Adipocyte (in vitro differentiated cells): ENCODE data around the gene PDZK1IP1.
A peak's percentile ranks its signal among the peaks of the same experiment; 100 is the strongest.
"Not testable (repeated sequence)": the region's sequence is repeated elsewhere in the genome, so short reads cannot be mapped to it uniquely, and the experiment has no call there.

Experiments
- DNase-seq: peaks from one replicate; pipeline ENCODE4 v3.0.0-alpha.2; 2015; ENCODE audit warnings: low read depth
- H3K27me3 ChIP-seq: replicated peaks from 2 replicates; pipeline ENCODE4 v1.7.0; 2013; ENCODE audit warnings: mild to moderate bottlenecking, low read length, moderate library complexity; ENCODE audit not compliant: control insufficient read depth, insufficient read depth
- H3K36me3 ChIP-seq: 2 replicates; pipeline ENCODE4 v1.7.0; 2013; ENCODE audit warnings: low read length, mild to moderate bottlenecking, moderate library complexity; ENCODE audit not compliant: control insufficient read depth, insufficient read depth, severe bottlenecking
- H3K4me1 ChIP-seq: 2 replicates; pipeline ENCODE4 v1.7.0; 2013; ENCODE audit warnings: mild to moderate bottlenecking, low read length, moderate library complexity; ENCODE audit not compliant: control insufficient read depth, insufficient read depth
- H3K4me3 ChIP-seq: 2 replicates; pipeline ENCODE4 v1.7.0; 2013; ENCODE audit warnings: mild to moderate bottlenecking, low read length, moderate library complexity
- H3K9ac ChIP-seq: 2 replicates; pipeline ENCODE4 v1.7.0; 2013; ENCODE audit warnings: mild to moderate bottlenecking, low read length, moderate library complexity
- H3K9me3 ChIP-seq: 2 replicates; pipeline ENCODE4 v1.7.0; 2013; ENCODE audit warnings: mild to moderate bottlenecking, low read length, moderate library complexity; ENCODE audit not compliant: control insufficient read depth

PDZK1IP1 gene

GRCh38 chr1:47178020-47178419, 11.8 kb downstream of the PDZK1IP1 start:
- peaks cover 26% of the 10 kb centered on the region for H3K27me3 ChIP-seq
- no peak for DNase-seq
- no peaks in the 10 kb centered on the region for H3K36me3 ChIP-seq
- no peak overlapping the region for H3K9ac ChIP-seq
- H3K4me1 ChIP-seq: peaks cover 15% of the 10 kb centered on the region
- no peaks in the 10 kb centered on the region for H3K9me3 ChIP-seq
- H3K4me3 ChIP-seq: no peak overlapping the region

GRCh38 chr1:47175227-47175934, 14.5 kb downstream of the PDZK1IP1 start:
- DNase-seq: peak; percentile 78
- no peaks in the 10 kb centered on the region for H3K9me3 ChIP-seq
- no peaks in the 10 kb centered on the region for H3K36me3 ChIP-seq
- peaks cover 14% of the 10 kb centered on the region for H3K4me1 ChIP-seq
- no peak overlapping the region for H3K9ac ChIP-seq
- H3K27me3 ChIP-seq: peaks cover 11% of the 10 kb centered on the region
- no peak overlapping the region for H3K4me3 ChIP-seq

DNA sequence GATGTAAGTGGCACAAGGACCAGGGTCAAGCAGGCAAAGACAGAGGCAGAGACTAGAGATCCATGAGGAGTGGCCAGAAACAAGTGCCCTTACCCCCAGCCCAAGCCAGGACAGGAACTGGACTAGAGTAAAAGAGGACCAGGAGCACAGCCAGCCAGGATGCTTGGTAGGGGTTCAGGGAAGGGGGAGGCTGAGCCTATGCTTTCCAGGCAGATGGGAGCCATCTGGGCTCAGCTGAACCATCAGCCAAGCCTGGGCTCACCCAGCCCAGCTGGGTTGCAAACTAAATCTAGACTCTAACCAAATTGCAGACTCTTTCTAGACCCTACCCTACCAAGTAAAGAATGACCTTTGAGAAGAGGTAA, 15.2 kb downstream of the PDZK1IP1 start:
- H3K4me3 ChIP-seq: no peak overlapping the region
- no peak overlapping the region for H3K9ac ChIP-seq
- no peaks in the 10 kb centered on the region for H3K36me3 ChIP-seq
- H3K9me3 ChIP-seq: no peaks in the 10 kb centered on the region
- H3K4me1 ChIP-seq: peaks cover 8% of the 10 kb centered on the region
- DNase-seq: no peak
- peaks cover 6% of the 10 kb centered on the region for H3K27me3 ChIP-seq

DNA sequence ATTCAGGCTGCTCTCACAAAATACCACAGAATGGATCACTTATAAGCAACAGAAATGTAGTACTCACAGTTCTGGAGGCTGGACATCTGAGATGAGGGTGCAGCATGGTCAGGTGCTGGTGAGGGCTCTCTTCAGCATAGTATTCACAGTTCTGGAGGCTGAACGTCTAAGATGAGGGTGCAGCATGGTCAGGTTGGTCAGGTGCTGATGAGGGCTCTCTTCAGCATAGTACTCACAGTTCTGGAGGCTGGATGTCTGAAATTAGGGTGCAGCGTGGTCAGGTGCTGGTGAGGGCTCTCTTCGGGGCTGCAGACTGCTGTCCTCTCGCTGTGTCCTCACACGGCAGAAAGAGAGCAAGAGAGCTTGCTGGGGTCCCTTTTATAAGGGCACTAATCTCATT, 17.1 kb downstream of the PDZK1IP1 start:
- Histone ChIP-seq H3K4me1 (no peaks in the 10 kb centered on the region), H3K4me3 (no peak overlapping the region), H3K27me3 (peaks cover 6% of the 10 kb centered on the region), H3K9me3 (no peaks in the 10 kb centered on the region), H3K36me3 (no peaks in the 10 kb centered on the region), H3K9ac (no peak overlapping the region)
- no peak for DNase-seq

DNA sequence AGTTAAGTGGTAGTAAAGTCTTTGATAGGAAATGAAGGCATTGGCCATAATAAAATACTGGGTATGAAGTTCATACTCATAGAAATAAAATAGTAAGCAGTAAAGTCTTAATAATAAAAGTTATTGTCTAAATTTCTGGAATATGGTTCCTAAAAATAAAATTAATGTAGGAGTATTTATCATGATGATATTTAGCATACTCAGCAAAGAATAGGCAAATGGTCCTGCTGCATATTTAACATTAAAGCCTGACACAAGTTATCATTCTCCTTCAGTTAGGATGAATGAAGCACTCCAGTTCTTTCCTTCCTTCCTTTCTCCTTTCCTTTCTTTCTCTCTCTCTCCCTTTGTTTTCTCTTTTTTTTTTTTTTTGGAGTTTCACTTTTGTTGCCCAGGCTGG, 25.3 kb downstream of the PDZK1IP1 start:
- H3K9me3 ChIP-seq: no peaks in the 10 kb centered on the region
- no peaks in the 10 kb centered on the region for H3K4me1 ChIP-seq
- H3K9ac ChIP-seq: no peak overlapping the region
- no peak for DNase-seq
- no peaks in the 10 kb centered on the region for H3K36me3 ChIP-seq
- no peak overlapping the region for H3K4me3 ChIP-seq
- H3K27me3 ChIP-seq: no peaks in the 10 kb centered on the region

GRCh38 chr1:47161298-47162040, 28.4 kb downstream of the PDZK1IP1 start:
- DNase-seq: no peak
- Histone ChIP-seq H3K4me1 (no peaks in the 10 kb centered on the region), H3K4me3 (no peak overlapping the region), H3K27me3 (no peaks in the 10 kb centered on the region), H3K9ac (no peak overlapping the region), H3K36me3 (no peaks in the 10 kb centered on the region), H3K9me3 (no peaks in the 10 kb centered on the region)

DNA sequence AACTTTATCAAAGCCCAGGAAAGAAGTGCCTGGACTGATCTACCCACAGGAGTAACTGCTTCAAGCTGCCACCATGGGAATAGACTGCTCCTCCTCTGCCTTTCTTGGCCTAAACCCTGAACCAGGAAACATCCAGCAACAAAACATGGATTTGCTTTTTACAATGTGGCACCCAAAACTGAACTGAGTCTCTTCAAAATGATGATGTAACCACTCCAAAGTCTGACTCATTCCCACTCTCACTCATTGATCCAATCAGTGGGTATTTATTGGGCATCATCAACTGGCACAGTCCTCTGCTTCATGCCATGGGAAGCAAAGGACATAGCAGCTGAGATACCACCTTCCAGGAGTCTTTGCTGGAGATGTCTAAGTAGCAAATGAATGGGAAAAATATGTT, 29.1 kb downstream of the PDZK1IP1 start:
- no peak overlapping the region for H3K9ac ChIP-seq
- no peaks in the 10 kb centered on the region for H3K9me3 ChIP-seq
- H3K27me3 ChIP-seq: no peaks in the 10 kb centered on the region
- H3K4me1 ChIP-seq: no peaks in the 10 kb centered on the region
- no peak overlapping the region for H3K4me3 ChIP-seq
- H3K36me3 ChIP-seq: no peaks in the 10 kb centered on the region
- DNase-seq: no peak

- not testable (repeated sequence) for H3K4me1 ChIP-seq, DNase-seq, H3K9me3 ChIP-seq, H3K9ac ChIP-seq, H3K4me3 ChIP-seq, H3K36me3 ChIP-seq, H3K27me3 ChIP-seq
Observed at GRCh38 chr1:47157957-47158356, 31.9 kb downstream of the PDZK1IP1 start.

GRCh38 chr1:47156457-47156856, 33.4 kb downstream of the PDZK1IP1 start:
- H3K36me3 ChIP-seq, DNase-seq: not testable (repeated sequence)

GRCh38 chr1:47149162-47149561, 40.7 kb downstream of the PDZK1IP1 start:
- not testable (repeated sequence) for H3K4me3 ChIP-seq, H3K9me3 ChIP-seq, H3K27me3 ChIP-seq, DNase-seq, H3K9ac ChIP-seq, H3K36me3 ChIP-seq, H3K4me1 ChIP-seq

More at GRCh38 chr1:47156457-47156856, 33.4 kb downstream of the PDZK1IP1 start:
- H3K27me3 ChIP-seq, H3K9ac ChIP-seq, H3K9me3 ChIP-seq, H3K4me3 ChIP-seq, H3K4me1 ChIP-seq: not testable (repeated sequence)

DNA sequence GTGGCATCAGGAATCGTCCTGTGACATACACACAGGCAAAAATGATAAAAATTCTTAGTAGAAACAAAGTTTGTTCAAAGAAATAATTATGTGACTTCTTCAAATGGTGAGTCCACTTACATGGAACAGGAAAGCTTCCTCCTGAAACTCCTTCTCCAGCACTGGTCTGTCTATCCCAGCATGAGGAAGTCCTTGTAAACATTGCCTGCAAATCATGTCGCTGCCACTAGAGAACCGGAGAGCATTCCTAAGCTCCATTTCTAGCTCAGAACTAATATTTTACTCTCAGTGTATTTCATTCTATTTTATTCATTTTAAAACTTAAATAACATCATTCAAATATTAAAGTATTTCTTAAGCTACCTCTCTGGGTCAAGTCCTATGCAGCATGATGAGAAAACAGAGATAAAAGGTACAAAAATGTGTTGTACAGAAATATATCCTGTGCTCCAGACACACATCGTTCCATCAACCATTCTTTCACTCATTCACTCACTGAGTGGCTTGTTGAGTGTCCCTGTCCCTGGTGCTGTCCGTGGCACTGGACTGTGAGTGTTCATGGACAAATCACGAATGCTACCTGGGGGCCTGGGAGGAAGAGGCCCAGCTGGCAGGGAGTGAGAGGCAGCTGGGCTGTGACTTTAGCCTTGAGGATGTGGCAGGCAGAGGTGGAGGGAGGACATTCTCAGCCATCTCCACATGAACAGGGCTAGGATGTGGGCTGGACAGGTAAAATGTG, 42.6 kb downstream of the PDZK1IP1 start:
- no peak overlapping the region for H3K9ac ChIP-seq
- no peak overlapping the region for H3K4me3 ChIP-seq
- no peaks in the 10 kb centered on the region for H3K36me3 ChIP-seq
- H3K9me3 ChIP-seq: no peaks in the 10 kb centered on the region
- H3K27me3 ChIP-seq: peaks cover 8% of the 10 kb centered on the region
- no peaks in the 10 kb centered on the region for H3K4me1 ChIP-seq
- DNase-seq: no peak
